PC-3 (cell line): ENCODE results near the gene KIF2A. TPM values are rescaled to one million over a fixed set of nuclear protein-coding genes. Genes with fewer than 3 reads are reported as not detected.
A peak's percentile ranks its signal among the peaks of the same experiment; 100 is the strongest.

Source experiments
- ATAC-seq: fragments of 200-7000 bp; cut with Tn5 transposase; 2 replicates; pipeline ENCODE4 v1.9.1; 2020; ENCODE audit warnings: mild to moderate bottlenecking, moderate library complexity
- BruUV-seq: library from RNA; stranded (reverse); fragments of 400-500 nt; replicated peaks from 2 replicates; lab custom pipeline; 2021; lab: Mats Ljungman, UMichigan
- CTCF ChIA-PET: fragments of 300-600 bp; sonication (Branson Sonifier 250); formaldehyde crosslinking; loops from one replicate; lab custom pipeline; 2022; ENCODE audit warnings: antibody characterized with exemption; lab: Charles Lee
- POLR2A ChIA-PET: fragments of 300-600 bp; sonication (Branson Sonifier 250); formaldehyde crosslinking; loops from one replicate; lab custom pipeline; 2022; ENCODE audit warnings: antibody characterized with exemption; ENCODE audit not compliant: unreplicated experiment; lab: Charles Lee
- DNase-seq: peaks from one replicate; pipeline ENCODE4 v3.0.0-alpha.2; 2015
- H2AFZ ChIP-seq: fragments of 300-600 bp; sonication (generic); 2 replicates; pipeline ENCODE4 v1.6.0; 2016; ENCODE audit warnings: antibody characterized with exemption, low read length
- H3F3A ChIP-seq: fragments of 300-600 bp; sonication (generic); one replicate; pipeline ENCODE4 v1.6.0; 2017; ENCODE audit warnings: antibody characterized with exemption, low read length, control low read depth, mild to moderate bottlenecking; ENCODE audit not compliant: unreplicated experiment
- H3K27ac ChIP-seq: fragments of 300-600 bp; sonication (generic); 2 replicates; pipeline ENCODE4 v1.5.1; 2016; ENCODE audit warnings: mild to moderate bottlenecking, low read length
- H3K27me3 ChIP-seq: fragments of 300-600 bp; sonication (generic); 2 replicates; pipeline ENCODE4 v1.6.1; 2016; ENCODE audit warnings: low read length, mixed read lengths
- H3K36me3 ChIP-seq: fragments of 300-600 bp; sonication (generic); 2 replicates; pipeline ENCODE4 v1.6.1; 2016; ENCODE audit warnings: low read depth, mixed run types, low read length, mixed read lengths
- H3K4me1 ChIP-seq: fragments of 300-600 bp; sonication (generic); 2 replicates; pipeline ENCODE4 v1.5.1; 2016; ENCODE audit warnings: low read length; ENCODE audit not compliant: insufficient read depth
- H3K4me2 ChIP-seq: fragments of 300-600 bp; sonication (generic); 2 replicates; pipeline ENCODE4 v1.6.0; 2016; ENCODE audit warnings: low read length
- H3K4me3 ChIP-seq: fragments of 300-600 bp; sonication (generic); 2 replicates; pipeline ENCODE4 v1.5.1; 2016; ENCODE audit warnings: mild to moderate bottlenecking, low read length, mixed read lengths
- H3K79me2 ChIP-seq: fragments of 300-600 bp; sonication (generic); 2 replicates; pipeline ENCODE4 v1.6.1; 2017; ENCODE audit warnings: low read length, mixed read lengths
- H3K9ac ChIP-seq: fragments of 300-600 bp; sonication (generic); 2 replicates; pipeline ENCODE4 v1.6.0; 2016; ENCODE audit warnings: mild to moderate bottlenecking, low read length
- H3K9me2 ChIP-seq: fragments of 300-600 bp; sonication (generic); replicated peaks from 2 replicates; pipeline ENCODE4 v1.6.1; 2016; ENCODE audit warnings: mixed run types, low read length, mixed read lengths
- H3K9me3 ChIP-seq: fragments of 300-600 bp; sonication (generic); 2 replicates; pipeline ENCODE4 v1.6.1; 2016; ENCODE audit warnings: low read length, mixed read lengths
- H4K20me1 ChIP-seq: fragments of 300-600 bp; sonication (generic); 2 replicates; pipeline ENCODE4 v1.6.1; 2016; ENCODE audit warnings: low read length, mixed read lengths
- CTCF ChIP-seq: fragments of 300-600 bp; sonication (generic); conservative IDR thresholded peaks from 2 replicates; pipeline ENCODE4 v1.5.1; 2017; ENCODE audit warnings: antibody characterized with exemption, low read depth, mild to moderate bottlenecking, low read length
- EZH2 ChIP-seq: fragments of 300-600 bp; sonication (generic); IDR thresholded peaks from one replicate; pipeline ENCODE4 v1.6.1; 2017; ENCODE audit warnings: antibody characterized with exemption, mild to moderate bottlenecking, low read length; ENCODE audit not compliant: unreplicated experiment
- EZH2phosphoT487 ChIP-seq: fragments of 300-600 bp; sonication (generic); IDR thresholded peaks from 2 replicates; pipeline ENCODE4 v1.6.1; 2018; ENCODE audit warnings: mild to moderate bottlenecking, antibody characterized with exemption, low read length, borderline replicate concordance
- intact Hi-C: fragments of 100-400 bp; cut with micrococcal nuclease; formaldehyde crosslinking; loops from 2 replicates; pipeline ENCODE4 v1.9.0; 2023
- total RNA-seq: library from RNA; depleted of rRNA; stranded (reverse); fragments of >200 nt; gene quantifications from 2 replicates; pipeline ENCODE4 v1.2.3, GENCODE V29; 2014

Gene KIF2A
- total RNA-seq, 1 experiment from 2014 or later: 26.4 TPM

DNA sequence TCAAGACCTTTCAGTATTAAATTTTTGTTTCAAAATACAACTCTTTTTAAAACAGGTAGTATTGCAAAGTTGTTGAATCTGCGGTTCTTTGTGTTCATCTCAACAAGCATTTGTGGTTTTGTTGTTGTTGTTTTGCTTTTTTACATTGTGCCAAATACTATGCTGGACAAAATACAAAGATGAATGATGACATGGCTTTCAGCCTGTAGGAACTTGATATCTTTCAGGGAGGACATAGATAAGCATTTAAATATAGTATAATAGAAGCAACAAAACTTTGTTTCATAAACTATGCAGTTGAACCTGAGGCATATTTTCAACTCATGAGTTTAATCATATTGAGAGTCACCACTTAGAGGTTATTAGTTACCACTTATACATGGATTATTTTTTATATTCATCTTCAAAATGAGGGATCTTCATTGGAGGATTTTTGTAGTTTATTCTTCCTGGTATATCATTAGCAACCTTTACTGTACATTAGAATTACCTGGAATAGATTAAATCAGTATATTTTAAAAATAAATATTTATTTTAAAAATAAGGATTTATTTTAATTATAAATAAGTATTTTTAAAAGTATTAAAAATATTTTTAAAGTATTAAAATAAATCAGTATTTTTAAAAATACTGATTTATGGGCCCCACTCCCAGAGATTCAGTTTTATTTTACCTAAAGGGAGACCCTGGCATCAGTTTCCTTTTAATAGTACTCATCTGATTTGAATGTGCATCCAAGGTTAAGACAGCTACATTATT is 42.9 kb downstream of the KIF2A start:
- H3K9ac ChIP-seq: no peak overlapping the region
- H3K4me1 ChIP-seq: no peaks in the 10 kb centered on the region
- H3K27ac ChIP-seq: no peak overlapping the region
- ATAC-seq: no peak
- no peak for DNase-seq
- H3K36me3 ChIP-seq: peaks cover 10% of the 10 kb centered on the region
- TF ChIP-seq EZH2 (no peak), CTCF (no peak), EZH2phosphoT487 (no peak)
- BruUV-seq: no TSS peak
- H3K9me2 ChIP-seq: no peaks in the 10 kb centered on the region
- CTCF ChIA-PET: no interaction called here
- H3F3A ChIP-seq: no peaks in the 10 kb centered on the region
- H3K27me3 ChIP-seq: no peaks in the 10 kb centered on the region
- H3K79me2 ChIP-seq: peaks cover 9% of the 10 kb centered on the region; the same call in 1 of the 2 replicates
- H4K20me1 ChIP-seq: no peaks in the 10 kb centered on the region
- no peak overlapping the region for H3K4me2 ChIP-seq
- POLR2A ChIA-PET: no interaction called here
- H3K9me3 ChIP-seq: no peaks in the 10 kb centered on the region
- no peak overlapping the region for H3K4me3 ChIP-seq
- no peak overlapping the region for H2AFZ ChIP-seq
- intact Hi-C loops: no loop called here

DNA sequence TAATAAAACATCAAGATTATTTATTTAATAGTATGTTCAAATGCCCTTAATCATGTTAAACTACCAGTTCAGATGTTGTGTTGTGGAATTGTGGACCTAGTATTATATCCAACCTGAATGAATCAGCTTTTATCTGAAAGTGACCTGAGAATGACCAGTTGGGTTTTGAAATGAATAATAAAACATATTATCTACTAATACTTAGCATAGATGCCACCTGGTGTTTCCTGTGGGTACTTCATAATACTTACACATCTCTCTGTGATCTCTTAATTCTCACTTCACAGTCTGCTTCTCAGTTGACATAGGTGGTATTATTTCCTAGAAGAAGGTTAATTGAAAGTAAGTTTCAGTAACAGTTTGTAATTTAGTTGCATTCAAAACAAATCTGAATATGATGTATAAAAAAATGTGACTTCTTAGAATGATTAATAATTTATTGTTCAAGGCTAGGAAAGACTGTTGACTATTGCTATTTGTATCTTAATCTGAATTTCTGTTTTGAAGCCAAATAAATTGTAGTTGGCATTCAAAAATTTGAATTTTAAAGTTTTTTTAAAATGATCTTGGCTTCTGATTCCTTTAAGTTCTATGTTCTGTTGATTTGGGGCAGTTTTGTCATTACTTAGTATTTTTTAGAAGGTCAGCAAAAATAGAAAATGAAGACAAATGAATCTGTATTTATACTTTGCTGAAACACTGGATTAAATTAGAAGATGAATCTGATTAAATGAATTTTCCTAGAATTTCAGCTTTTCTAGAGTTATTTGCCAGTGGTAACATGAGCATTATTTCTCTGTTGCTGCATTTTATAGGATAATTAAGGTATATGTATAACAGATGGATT is 48.2 kb downstream of the KIF2A start:
- no peaks in the 10 kb centered on the region for H3K79me2 ChIP-seq
- no peak overlapping the region for H3K27ac ChIP-seq
- BruUV-seq: no TSS peak
- TF ChIP-seq CTCF: peak; percentile 68
- TF ChIP-seq EZH2: no peak
- H3F3A ChIP-seq: peaks cover 6% of the 10 kb centered on the region
- CTCF ChIA-PET: no interaction called here
- H3K4me2 ChIP-seq: no peak overlapping the region
- POLR2A ChIA-PET: no interaction called here
- no peaks in the 10 kb centered on the region for H4K20me1 ChIP-seq
- peak; percentile 74 for DNase-seq
- peaks cover 13% of the 10 kb centered on the region for H3K36me3 ChIP-seq
- no peak overlapping the region for H2AFZ ChIP-seq
- H3K4me1 ChIP-seq: no peaks in the 10 kb centered on the region
- H3K9ac ChIP-seq: no peak overlapping the region
- ATAC-seq: peak; percentile 80
- intact Hi-C loops: loop anchor here (5.0 kb wide), 2 partner anchors 47 to 127 kb away; partner anchors contain the start of gene KIF2A
- H3K9me3 ChIP-seq: no peaks in the 10 kb centered on the region
- H3K27me3 ChIP-seq: no peaks in the 10 kb centered on the region
- no peak overlapping the region for H3K4me3 ChIP-seq
- no peaks in the 10 kb centered on the region for H3K9me2 ChIP-seq
